AG10803 (cell line): ENCODE results near the gene LAMA3.

Experiments
- DNase-seq: peaks from one replicate; pipeline ENCODE4 v3.0.0; 2010; ENCODE audit warnings: low read depth
- H3K4me3 ChIP-seq: 2 replicates; pipeline ENCODE4 v1.5.1; 2011; ENCODE audit warnings: mild to moderate bottlenecking, low read length, control low read depth
- TF ChIP-seq, protein P1 (sequence below): conservative IDR thresholded peaks from 2 replicates; pipeline ENCODE4 v1.5.1; 2011; ENCODE audit warnings: mild to moderate bottlenecking, low read length, control low read depth, inconsistent platforms

The LAMA3 gene

DNA sequence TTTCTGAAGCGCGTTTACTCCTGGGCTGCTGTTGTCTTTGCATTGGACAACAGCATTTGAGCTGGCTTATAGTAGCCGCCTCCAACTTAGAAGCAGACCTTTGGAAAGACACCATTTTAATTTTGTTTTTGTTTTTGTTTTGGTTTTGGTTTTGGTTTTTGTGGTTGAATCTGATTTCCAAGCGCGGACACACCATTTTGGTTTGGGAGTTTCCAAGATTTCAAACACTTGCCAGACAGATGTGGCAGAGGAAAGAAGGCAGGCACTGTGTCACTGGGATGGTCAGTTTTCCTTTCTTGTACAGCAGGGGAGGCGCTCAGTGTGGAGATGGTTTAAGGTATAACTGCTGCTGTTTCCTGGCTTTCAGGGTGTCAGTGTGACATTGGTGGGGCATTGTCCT lies 126.8 kb downstream of the LAMA3 start:
- H3K4me3 ChIP-seq, result no peak overlapping the region
- TF ChIP-seq, protein P1, sequence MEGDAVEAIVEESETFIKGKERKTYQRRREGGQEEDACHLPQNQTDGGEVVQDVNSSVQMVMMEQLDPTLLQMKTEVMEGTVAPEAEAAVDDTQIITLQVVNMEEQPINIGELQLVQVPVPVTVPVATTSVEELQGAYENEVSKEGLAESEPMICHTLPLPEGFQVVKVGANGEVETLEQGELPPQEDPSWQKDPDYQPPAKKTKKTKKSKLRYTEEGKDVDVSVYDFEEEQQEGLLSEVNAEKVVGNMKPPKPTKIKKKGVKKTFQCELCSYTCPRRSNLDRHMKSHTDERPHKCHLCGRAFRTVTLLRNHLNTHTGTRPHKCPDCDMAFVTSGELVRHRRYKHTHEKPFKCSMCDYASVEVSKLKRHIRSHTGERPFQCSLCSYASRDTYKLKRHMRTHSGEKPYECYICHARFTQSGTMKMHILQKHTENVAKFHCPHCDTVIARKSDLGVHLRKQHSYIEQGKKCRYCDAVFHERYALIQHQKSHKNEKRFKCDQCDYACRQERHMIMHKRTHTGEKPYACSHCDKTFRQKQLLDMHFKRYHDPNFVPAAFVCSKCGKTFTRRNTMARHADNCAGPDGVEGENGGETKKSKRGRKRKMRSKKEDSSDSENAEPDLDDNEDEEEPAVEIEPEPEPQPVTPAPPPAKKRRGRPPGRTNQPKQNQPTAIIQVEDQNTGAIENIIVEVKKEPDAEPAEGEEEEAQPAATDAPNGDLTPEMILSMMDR, result no peak
- no peak for DNase-seq

DNA sequence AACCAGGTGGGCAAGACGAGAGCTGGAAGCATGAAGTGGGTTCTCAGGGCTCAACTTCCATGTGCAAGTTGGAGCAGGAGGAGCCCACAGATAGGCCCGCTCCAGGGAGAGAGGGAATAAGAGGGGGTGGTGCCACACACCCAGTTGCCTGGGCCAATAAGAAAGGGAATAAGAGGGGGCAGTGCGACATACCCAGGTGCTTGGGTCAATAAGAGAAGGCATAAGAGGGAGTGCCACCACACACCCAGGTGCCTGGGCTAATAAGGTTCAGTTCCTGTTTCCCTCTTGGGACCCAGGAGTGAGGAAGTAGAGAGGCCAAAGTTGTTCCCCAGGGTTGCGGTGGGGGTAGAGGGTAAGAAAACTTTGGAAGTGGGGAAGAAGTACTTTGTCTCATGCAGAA lies 127.5 kb downstream of the LAMA3 start:
- H3K4me3 ChIP-seq, result no peak overlapping the region
- no peak for DNase-seq
- TF ChIP-seq, protein P1, result no peak

DNA sequence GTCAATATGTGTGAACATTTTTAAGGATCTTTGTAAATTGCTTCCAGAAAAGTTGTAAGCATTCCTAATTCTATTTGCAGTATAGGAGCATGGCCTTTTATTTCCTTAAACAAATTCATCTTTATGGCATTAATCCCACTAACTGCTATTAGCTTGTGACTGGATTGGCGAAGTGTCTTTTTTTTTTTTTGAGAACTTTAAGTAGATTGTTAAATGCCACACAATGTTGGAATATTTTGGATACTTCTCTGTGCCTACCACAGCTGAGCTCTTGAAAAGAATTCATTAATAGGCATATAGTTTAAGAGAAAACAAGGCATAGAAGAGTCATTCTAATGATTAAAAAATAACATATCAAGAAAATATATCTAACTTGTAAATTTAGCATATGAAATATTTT lies 129.7 kb downstream of the LAMA3 start:
- no peak overlapping the region for H3K4me3 ChIP-seq
- TF ChIP-seq, protein P1, result no peak
- peak; percentile 41 for DNase-seq

DNA sequence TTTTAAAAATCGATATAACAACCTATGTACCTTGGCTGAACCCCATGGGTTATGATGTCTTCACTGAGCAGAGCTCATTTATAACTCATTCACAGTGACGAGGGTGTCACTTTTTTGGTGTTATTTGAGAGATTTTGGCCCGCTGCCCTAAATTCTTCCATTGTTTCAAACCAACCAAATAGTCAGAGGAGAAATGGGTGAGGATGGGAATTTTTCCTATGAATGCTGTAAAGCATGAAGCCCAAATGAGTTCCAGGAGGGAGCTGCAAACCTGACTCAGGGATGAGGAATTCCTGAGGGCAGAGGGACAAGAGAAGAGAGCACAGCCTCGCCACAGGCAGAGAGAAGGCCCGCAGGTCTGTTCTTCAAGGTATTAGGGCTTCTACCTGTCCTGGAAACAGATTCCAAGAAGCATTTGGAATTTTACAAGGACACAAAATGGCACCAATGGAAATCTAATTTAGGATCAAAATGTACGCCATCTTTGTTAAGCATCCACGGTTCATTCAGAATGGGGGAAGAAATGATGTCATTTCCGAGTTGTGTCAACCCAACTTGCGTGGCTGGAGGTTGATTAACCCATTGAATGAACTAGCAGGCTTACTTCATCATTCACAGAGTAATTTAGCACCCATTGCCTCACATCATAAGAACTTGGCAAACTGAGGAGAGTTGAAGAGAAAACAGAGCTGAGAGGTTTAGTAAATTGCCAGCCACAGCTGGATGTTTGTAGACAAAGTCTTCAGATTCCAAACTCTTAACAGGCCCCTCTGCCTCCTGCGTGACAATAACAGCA lies 133.5 kb downstream of the LAMA3 start:
- TF ChIP-seq, protein P1, result no peak
- no peak overlapping the region for H3K4me3 ChIP-seq
- DNase-seq, result peak; percentile 81

DNA sequence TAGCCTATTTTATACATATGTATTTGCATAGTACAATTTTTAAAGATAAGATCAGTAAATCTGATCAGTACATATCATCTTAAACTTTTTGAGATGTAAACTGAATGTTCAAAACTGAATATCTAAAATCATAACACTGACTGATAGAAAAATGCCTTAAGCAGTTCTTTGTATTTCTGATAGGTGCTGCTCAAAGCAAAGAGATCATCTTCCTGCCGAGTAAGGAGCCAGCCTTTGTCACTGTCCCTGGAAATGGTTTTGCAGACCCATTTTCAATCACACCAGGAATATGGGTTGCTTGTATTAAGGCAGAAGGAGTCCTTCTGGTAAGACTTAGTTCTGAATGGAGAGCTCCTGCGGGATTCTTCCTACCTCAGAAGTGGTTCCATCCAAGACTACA lies 135.0 kb downstream of the LAMA3 start:
- no peak overlapping the region for H3K4me3 ChIP-seq
- TF ChIP-seq, protein P1, result no peak; the same call in 1 of the 2 replicates
- no peak for DNase-seq

DNA sequence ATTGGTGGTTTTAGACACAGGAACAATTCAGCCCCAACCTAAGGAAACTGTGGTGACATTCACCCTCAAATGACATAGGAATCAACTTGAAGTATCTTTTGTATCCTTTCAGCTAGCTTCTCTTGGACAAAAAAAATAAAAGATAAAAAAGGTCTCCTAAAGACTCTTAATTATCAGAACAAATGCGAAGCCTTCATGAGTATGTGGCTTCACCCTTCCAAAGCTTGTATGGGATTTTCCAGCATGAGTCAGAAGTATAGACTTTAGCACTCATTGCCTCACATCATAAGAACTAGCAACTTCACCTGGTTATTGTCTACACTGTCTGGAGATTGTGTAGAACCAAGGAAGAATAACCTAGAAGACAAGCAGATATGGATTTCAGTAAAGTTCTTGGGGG lies 135.4 kb downstream of the LAMA3 start:
- DNase-seq, result peak; percentile 40
- TF ChIP-seq, protein P1, result no peak
- no peak overlapping the region for H3K4me3 ChIP-seq

DNA sequence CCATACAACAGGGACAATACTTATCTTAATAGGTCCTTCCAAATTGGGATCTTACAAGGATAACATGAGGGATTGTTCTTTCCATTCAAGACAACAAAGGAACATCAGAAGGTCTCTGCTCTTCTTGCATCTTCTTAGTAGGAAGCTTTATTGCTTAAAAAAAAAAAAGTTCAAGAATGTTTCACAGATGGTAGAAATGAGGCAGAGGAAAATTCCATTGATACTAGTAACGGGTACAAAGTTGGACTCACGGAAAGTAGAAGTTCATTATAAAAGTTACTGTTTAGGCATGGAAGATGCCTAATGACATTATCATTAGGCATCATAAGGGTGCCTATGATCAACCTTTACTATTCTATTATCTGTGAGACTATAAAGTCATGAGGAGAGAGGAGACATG lies 136.2 kb downstream of the LAMA3 start:
- TF ChIP-seq, protein P1, result no peak
- no peak overlapping the region for H3K4me3 ChIP-seq
- DNase-seq, result peak; percentile 69
